Activated CD8-positive, alpha-beta memory T cell treated with anti-CD3 and anti-CD28 coated beads, Interleukin-2, amount 10 ng/mL, durations not matched to agents 7 days and 5 days (primary cell): ENCODE data around the gene EHMT1. TPM values are rescaled to one million over a fixed set of nuclear protein-coding genes. Genes with fewer than 3 reads are reported as not detected.

Source experiments
- ATAC-seq: fragments of 150-1000 bp; cut with Tn5 transposase; one replicate; pipeline ENCODE4 v1.10.0; 2021; ENCODE audit warnings: moderate library complexity
- CTCF ChIA-PET: fragments of 350-600 bp; sonication (Branson Sonifier 250); formaldehyde crosslinking; loops from one replicate; lab custom pipeline; 2021; ENCODE audit warnings: antibody characterized with exemption; lab: Charles Lee
- DNase-seq: peaks from one replicate; pipeline ENCODE4 v3.0.0-alpha.2; 2020
- H3K27ac Mint-ChIP-seq: one replicate; pipeline ENCODE4 v1.8.0; 2021; ENCODE audit warnings: mild to moderate bottlenecking, mixed read lengths
- H3K27me3 Mint-ChIP-seq: one replicate; pipeline ENCODE4 v1.8.0; 2021; ENCODE audit warnings: mixed read lengths
- H3K36me3 Mint-ChIP-seq: one replicate; pipeline ENCODE4 v1.8.0; 2021; ENCODE audit warnings: mild to moderate bottlenecking, mixed read lengths
- H3K4me1 Mint-ChIP-seq: one replicate; pipeline ENCODE4 v1.8.0; 2021; ENCODE audit warnings: mixed read lengths
- H3K4me3 Mint-ChIP-seq: one replicate; pipeline ENCODE4 v1.8.0; 2021; ENCODE audit warnings: mild to moderate bottlenecking, moderate library complexity, mixed read lengths
- H3K9me3 Mint-ChIP-seq: one replicate; pipeline ENCODE4 v1.8.0; 2022; ENCODE audit warnings: low read depth, mixed read lengths
- total RNA-seq, 2 experiments: library from RNA; stranded (reverse); gene quantifications; one replicate each; pipeline ENCODE4 v1.2.3, GENCODE V29; 2021

EHMT1 gene
- total RNA-seq, 2 experiments from 2014 or later, result 99.9 to 130 TPM

DNA sequence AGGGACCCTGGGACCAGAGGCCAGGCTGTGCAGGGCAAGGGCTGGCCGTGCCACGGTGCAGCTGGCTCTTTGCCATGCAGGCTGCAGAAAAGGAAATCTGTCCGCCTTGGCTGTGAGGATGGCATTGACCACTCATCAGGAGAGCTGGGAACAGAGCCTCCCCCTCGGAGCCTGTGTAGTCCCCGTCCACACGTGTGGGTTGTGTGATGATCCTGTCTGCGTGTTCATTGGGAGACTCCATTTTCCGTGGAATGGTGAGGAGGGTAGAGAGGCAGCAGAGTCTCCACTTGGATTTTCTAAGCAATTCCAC lies 47.7 kb downstream of the EHMT1 start:
- Mint-ChIP-seq H3K27me3 (no peaks in the 10 kb centered on the region), H3K9me3 (no peaks in the 10 kb centered on the region), H3K4me3 (no peak overlapping the region), H3K4me1 (peaks cover 4% of the 10 kb centered on the region), H3K27ac (no peak overlapping the region), H3K36me3 (peaks cover 13% of the 10 kb centered on the region)
- CTCF ChIA-PET, result no interaction called here
- no peak for ATAC-seq
- DNase-seq, result no peak

DNA sequence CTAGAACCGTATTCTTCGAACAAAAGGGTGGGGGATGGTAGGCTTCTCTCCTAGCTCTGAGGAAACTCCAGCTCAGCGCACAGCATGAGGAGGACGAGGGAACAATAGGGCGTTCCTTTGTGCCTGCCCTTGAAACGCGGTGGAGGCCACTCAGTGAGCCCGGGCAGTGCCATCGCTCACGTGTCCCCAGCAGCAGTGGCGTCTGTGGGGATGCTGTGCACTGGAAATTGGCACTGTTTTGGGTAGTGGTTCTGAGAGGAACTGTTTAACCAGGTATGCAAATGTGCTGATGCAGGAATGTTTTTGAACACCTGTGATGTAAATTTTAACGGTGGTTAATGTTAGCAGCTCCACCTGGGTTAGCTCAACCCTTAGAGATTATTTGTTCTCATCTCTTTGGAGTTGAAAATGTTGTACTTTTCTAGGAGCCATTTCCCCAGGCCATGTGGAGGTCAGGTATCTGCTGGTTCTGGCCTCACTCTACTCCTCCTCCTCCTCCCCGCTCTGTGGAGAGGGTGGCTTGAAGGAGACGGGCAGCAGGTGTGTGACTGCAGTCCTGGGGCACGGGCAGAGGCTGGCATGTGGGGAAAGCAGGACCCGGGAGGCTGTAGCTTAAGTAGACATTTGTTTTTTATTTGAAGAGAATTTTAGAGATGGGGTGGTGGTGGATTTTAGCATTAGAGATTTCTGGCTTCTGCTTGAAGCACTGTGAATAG lies 48.3 kb downstream of the EHMT1 start:
- H3K27me3 Mint-ChIP-seq, result no peaks in the 10 kb centered on the region
- no peak overlapping the region for H3K4me3 Mint-ChIP-seq
- DNase-seq (no peak), ATAC-seq (no peak)
- H3K9me3 Mint-ChIP-seq, result no peaks in the 10 kb centered on the region
- H3K4me1 Mint-ChIP-seq, result peaks cover 4% of the 10 kb centered on the region
- H3K36me3 Mint-ChIP-seq, result peaks cover 13% of the 10 kb centered on the region
- H3K27ac Mint-ChIP-seq, result no peak overlapping the region
- CTCF ChIA-PET, result interaction anchor here (0.6 kb wide), 1 partner anchor 360 kb away, joined by 3 read pairs; no protein-coding TSS in a partner anchor

DNA sequence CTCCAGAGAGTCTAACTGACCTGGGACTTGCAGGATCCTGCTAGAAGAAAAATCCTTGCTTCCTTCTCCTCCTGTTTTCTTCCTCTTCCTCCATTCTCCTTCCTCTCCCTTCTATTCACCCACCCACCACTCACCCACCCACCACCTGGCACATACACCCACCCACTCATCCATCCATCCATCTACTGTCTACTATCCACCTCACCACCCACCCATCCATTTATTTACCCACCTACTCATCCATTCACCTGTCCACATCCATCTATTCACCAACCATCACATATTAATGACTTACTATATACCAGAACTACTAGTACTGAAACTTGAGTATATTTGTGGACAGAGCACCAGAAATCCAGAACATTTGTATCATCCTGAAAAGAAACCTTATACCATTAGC lies 49.4 kb downstream of the EHMT1 start:
- Mint-ChIP-seq H3K4me3 (no peak overlapping the region), H3K36me3 (peaks cover 10% of the 10 kb centered on the region), H3K4me1 (peaks cover 15% of the 10 kb centered on the region), H3K27ac (no peak overlapping the region), H3K9me3 (no peaks in the 10 kb centered on the region), H3K27me3 (no peaks in the 10 kb centered on the region)
- ATAC-seq, result no peak
- no peak for DNase-seq
- CTCF ChIA-PET, result no interaction called here

DNA sequence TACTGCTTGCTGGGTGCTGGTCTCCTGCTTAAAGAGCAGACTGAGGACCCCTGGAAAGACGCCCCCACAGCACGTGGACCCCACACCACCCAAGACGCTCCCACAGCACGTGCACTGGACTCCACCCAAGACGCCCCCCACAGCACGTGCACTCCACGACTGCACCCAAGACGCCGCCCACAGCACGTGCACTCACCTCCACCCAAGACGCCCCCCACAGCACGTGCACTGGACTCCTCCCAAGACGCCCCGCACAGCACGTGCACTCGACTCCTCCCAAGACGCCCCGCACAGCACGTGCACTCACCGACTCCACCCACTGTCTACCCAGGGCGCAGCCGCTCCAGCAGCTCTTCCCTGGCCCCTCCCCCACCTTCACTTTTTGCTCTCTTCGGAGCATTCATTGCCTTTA lies 50.5 kb downstream of the EHMT1 start:
- H3K36me3 Mint-ChIP-seq, result peaks cover 10% of the 10 kb centered on the region
- H3K4me1 Mint-ChIP-seq, result peaks cover 17% of the 10 kb centered on the region
- ATAC-seq, result no peak
- no peaks in the 10 kb centered on the region for H3K9me3 Mint-ChIP-seq
- CTCF ChIA-PET, result no interaction called here
- no peak overlapping the region for H3K27ac Mint-ChIP-seq
- DNase-seq, result no peak
- no peaks in the 10 kb centered on the region for H3K27me3 Mint-ChIP-seq
- no peak overlapping the region for H3K4me3 Mint-ChIP-seq

DNA sequence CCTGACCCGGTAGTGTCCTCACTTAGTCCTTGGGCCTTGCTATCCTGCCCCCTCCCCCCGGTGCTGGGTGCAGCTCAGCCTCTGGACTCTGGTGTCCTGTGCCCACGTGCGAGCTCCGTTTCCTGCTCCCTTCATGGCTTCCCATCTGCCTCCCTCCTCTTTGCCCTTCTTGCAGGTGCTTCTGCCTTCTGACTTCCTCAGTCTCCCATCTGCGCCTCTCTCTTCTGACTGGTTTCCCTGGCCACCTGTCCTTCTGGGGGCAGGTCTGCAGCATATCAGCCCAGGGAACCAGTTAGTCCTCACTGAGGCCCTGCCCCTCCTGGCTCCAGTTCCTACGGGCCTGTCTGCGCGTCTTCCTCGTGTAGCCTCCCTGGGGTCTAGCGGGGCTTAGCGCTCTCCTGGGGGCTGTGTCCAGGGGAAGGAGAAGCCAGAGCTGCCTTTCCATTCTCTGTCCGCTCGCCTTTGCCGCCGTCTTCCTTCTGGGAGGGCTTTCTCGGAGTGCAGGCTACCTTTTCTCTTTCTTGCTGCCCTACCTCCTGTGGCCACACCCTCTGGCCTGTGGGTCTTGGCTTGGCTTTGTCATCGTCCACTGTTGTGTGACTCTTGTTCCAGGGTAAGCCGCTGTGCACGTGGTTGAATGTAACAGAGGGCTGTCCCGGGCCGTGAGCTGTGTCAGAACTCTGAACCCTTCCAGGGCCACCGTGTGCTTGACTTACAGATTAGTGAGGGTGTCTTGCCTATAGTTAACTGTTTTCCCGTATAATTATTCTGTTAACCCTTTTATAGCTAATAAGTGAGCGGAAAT lies 51.8 kb downstream of the EHMT1 start:
- no peak for ATAC-seq
- peaks cover 13% of the 10 kb centered on the region for H3K36me3 Mint-ChIP-seq
- CTCF ChIA-PET, result no interaction called here
- no peak for DNase-seq
- no peaks in the 10 kb centered on the region for H3K27me3 Mint-ChIP-seq
- H3K9me3 Mint-ChIP-seq, result no peaks in the 10 kb centered on the region
- H3K27ac Mint-ChIP-seq, result no peak overlapping the region
- no peak overlapping the region for H3K4me3 Mint-ChIP-seq
- H3K4me1 Mint-ChIP-seq, result peaks cover 14% of the 10 kb centered on the region

DNA sequence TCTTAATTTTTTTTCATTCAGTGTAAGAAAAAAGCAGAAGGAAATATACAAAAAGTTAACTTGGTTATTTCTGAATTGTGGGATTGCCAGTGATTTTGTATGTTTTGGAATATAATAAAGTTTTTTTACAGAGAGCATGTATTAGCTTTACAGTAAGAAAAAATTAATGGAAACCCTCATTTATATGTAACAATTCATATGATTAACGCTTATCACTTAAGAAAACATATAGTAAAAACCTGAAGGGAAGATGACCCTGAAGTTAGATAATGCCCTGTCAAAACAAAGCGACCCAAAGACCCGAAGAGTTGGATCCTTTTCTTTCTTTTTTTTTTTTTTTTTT lies 52.4 kb downstream of the EHMT1 start:
- DNase-seq (no peak), ATAC-seq (no peak)
- Mint-ChIP-seq H3K4me3 (no peak overlapping the region), H3K4me1 (peaks cover 14% of the 10 kb centered on the region), H3K27ac (no peak overlapping the region), H3K27me3 (no peaks in the 10 kb centered on the region), H3K9me3 (no peaks in the 10 kb centered on the region), H3K36me3 (peaks cover 13% of the 10 kb centered on the region)
- CTCF ChIA-PET, result no interaction called here

DNA sequence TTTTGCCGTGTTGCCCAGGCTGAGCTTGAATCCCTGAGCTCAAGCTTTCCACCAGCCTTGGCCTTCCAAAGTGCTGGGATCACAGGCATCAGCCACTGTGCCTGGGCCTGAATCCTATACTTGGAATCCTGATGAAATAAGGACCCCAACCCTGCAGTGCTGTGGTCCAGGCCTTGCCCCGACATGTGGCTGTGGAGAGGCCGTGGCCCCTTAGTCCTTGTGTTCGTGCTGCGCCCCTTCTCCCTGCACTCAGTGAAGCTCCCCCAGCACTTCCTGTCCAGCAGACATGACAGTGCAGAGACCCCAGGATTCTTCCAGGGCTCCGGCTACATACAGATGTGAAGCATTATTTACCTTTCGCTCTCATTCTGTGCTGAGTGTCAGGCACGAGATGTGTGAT lies 52.9 kb downstream of the EHMT1 start:
- Mint-ChIP-seq H3K36me3 (peaks cover 13% of the 10 kb centered on the region), H3K4me1 (peaks cover 14% of the 10 kb centered on the region), H3K27ac (no peak overlapping the region), H3K9me3 (no peaks in the 10 kb centered on the region), H3K4me3 (no peak overlapping the region), H3K27me3 (no peaks in the 10 kb centered on the region)
- CTCF ChIA-PET, result interaction anchor here (2.0 kb wide), 1 partner anchor 8 kb away, joined by 7 read pairs; no protein-coding TSS in a partner anchor
- no peak for DNase-seq
- ATAC-seq, result no peak

DNA sequence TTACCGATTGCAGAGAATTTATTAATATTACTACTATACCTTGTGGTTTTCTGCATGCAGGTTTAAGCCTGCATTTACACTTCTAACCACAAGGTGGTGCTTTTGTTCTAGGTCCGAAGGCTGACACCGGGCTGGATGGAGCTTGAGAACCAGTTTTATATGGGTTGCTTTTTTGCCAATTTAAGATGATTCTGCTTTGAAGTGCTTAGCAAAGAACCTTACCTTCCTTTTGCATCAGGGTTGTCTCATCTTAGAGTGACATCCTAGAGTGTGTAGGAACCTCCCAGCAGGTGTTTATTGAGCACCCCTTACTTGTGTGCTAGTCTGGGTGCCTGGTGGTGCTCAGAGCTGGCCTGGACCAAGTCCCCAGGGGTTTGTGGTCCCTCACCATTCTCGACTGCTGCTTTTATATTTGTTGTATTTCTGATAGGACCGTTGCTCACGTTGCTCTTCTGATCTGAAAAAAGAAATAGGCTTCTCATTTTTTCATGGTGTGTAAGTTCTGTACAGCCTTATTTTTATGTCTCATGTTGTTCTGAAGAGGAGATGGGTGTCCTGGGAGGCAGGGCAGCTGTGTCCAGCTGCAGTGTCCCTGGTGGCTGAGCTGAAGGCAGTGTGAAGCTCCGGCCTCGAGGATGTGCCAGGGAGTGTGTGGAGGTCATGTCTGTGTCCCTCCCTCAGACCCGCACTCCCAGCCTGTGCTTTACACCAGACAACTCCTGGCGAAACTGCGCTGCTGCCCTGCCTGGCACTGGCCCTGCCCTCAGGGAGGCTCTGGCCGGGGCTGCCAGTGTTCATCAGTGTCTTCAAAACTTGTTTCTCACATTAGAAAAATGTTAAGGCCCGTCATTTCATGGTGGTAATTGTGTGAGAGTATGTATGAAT lies 54.3 kb downstream of the EHMT1 start:
- ATAC-seq (peak; percentile 63), DNase-seq (peak; percentile 57)
- no peaks in the 10 kb centered on the region for H3K9me3 Mint-ChIP-seq
- no peak overlapping the region for H3K4me3 Mint-ChIP-seq
- no peak overlapping the region for H3K27ac Mint-ChIP-seq
- CTCF ChIA-PET, result interaction anchor here (0.6 to 2.0 kb wide), 12 partner anchors 9 to 164 kb away, joined by 3 to 7 read pairs (median 3); no protein-coding TSS in a partner anchor
- H3K27me3 Mint-ChIP-seq, result no peaks in the 10 kb centered on the region
- H3K36me3 Mint-ChIP-seq, result peaks cover 13% of the 10 kb centered on the region
- peaks cover 14% of the 10 kb centered on the region for H3K4me1 Mint-ChIP-seq

DNA sequence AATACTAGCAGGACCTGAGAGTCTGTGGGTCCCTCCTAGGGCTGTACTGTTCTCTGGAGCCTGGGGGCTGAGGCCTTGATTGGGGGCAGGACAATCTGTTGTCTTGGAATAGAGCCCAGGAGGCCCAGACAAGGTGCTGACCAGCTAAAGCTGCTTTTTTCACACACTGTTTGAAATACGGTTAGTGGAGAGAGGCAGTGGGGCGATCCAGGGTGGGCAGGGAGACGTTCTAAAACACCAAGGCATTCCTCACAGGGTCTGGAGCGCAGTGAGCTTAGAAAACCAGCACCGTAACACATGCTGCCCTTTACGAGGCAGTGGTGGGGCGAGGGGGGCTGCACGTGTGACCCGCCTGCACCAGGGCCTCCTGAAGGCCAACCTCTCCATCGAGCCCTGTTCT lies 55.1 kb downstream of the EHMT1 start:
- DNase-seq (no peak), ATAC-seq (no peak)
- peaks cover 14% of the 10 kb centered on the region for H3K4me1 Mint-ChIP-seq
- H3K9me3 Mint-ChIP-seq, result no peaks in the 10 kb centered on the region
- no peak overlapping the region for H3K4me3 Mint-ChIP-seq
- no peak overlapping the region for H3K27ac Mint-ChIP-seq
- CTCF ChIA-PET, result interaction anchor here (2.0 kb wide), 1 partner anchor 10 kb away, joined by 7 read pairs; no protein-coding TSS in a partner anchor
- peaks cover 7% of the 10 kb centered on the region for H3K36me3 Mint-ChIP-seq
- H3K27me3 Mint-ChIP-seq, result no peaks in the 10 kb centered on the region

DNA sequence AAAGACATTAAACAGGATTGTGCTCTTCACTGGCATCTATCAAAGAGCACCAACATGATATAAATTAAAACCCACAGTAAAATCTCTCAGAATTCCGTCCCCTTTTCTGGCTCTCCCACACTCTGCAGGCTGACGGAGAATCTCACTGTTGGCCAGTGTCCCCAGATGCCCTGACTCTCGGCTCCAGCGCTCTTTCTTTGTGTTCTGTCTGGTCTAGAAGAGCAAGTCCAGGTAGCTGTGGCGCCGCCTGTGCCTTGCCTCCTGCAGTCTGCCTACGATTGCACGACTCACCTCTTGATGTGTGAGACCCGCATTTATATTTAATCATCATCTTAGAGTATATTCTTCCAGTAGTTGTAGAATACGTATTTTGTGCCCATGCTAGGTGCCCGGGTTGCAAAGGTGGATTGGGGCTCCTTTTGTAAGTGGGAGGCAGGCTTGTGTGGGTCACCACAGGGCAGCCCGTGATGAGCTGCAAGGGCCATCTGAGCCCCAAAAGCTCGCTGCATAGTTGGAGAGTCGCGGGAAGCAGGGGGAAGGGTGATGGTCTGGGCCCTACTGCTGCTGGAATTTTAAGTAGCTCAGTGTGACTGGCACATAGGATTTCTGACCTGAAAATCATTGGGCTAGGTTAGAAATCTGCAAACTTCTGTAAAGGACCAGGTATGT lies 55.6 kb downstream of the EHMT1 start:
- CTCF ChIA-PET, result no interaction called here
- peaks cover 16% of the 10 kb centered on the region for H3K4me1 Mint-ChIP-seq
- DNase-seq, result no peak
- no peaks in the 10 kb centered on the region for H3K9me3 Mint-ChIP-seq
- H3K27me3 Mint-ChIP-seq, result no peaks in the 10 kb centered on the region
- H3K27ac Mint-ChIP-seq, result no peak overlapping the region
- H3K36me3 Mint-ChIP-seq, result peaks cover 5% of the 10 kb centered on the region
- no peak for ATAC-seq
- H3K4me3 Mint-ChIP-seq, result no peak overlapping the region

DNA sequence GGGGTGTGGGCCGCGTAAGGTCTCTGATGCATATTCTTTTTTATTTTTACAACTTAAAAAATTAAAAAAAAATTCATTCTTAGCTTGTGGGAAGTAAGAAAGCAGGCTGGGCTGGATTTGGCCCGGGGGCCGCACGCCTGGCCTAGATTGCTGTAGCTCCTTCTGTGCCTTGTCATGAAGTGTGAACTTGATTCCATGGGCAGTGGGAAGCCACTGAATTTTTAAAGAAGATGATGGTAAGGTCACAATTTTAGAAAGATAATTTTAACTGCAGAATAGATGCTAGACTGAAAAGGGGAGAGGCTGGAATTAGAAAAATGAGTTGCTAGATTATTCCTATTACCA lies 56.1 kb downstream of the EHMT1 start:
- Mint-ChIP-seq H3K9me3 (no peaks in the 10 kb centered on the region), H3K4me3 (no peak overlapping the region), H3K27ac (no peak overlapping the region), H3K27me3 (no peaks in the 10 kb centered on the region), H3K4me1 (peaks cover 16% of the 10 kb centered on the region), H3K36me3 (peaks cover 5% of the 10 kb centered on the region)
- ATAC-seq, result no peak
- CTCF ChIA-PET, result no interaction called here
- no peak for DNase-seq

DNA sequence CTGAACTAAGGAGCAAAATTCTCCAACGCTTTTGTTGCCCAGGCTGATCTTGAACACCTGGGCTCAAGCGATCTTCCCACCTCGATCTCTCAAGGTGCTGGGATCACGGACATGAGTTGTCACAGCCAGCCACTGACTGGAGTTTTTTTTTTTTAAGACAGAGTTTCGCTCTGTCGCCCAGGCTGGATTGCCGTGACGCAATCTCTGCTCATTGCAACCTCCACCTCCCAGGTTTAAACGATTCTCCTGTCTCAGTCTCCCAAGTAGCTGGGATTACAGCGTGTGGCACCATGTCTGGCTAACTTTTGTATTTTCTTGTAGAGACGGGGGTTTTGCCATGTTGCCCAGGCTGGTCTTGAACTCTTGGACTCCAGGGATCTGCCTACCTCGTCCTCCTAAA lies 58.2 kb downstream of the EHMT1 start:
- no peak overlapping the region for H3K4me3 Mint-ChIP-seq
- H3K36me3 Mint-ChIP-seq, result peaks cover 5% of the 10 kb centered on the region
- CTCF ChIA-PET, result no interaction called here
- DNase-seq, result no peak
- no peaks in the 10 kb centered on the region for H3K27me3 Mint-ChIP-seq
- H3K4me1 Mint-ChIP-seq, result peaks cover 14% of the 10 kb centered on the region
- no peak for ATAC-seq
- H3K9me3 Mint-ChIP-seq, result no peaks in the 10 kb centered on the region
- no peak overlapping the region for H3K27ac Mint-ChIP-seq

DNA sequence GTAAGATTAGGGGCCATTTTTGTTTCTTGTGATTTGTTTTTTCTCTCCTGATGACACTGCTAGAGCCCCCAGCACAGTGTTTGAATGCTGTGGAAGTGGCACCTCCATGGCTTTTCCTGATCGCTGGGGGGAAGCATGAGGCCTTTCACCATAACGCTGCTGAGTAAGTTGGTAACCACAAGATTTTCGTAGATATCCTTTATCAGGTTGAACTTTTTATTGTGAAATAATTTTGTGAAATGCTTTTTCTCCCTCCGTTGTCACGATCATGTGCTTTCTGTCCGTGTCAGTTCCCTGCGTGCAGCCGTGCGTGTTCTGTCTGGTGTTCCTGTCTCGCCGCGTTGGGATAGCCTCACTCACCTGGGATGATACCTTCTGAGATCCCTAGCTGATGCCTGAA lies 59.4 kb downstream of the EHMT1 start:
- ATAC-seq (no peak), DNase-seq (no peak)
- CTCF ChIA-PET, result no interaction called here
- H3K27me3 Mint-ChIP-seq, result no peaks in the 10 kb centered on the region
- peaks cover 5% of the 10 kb centered on the region for H3K36me3 Mint-ChIP-seq
- no peak overlapping the region for H3K27ac Mint-ChIP-seq
- no peaks in the 10 kb centered on the region for H3K9me3 Mint-ChIP-seq
- H3K4me1 Mint-ChIP-seq, result peaks cover 4% of the 10 kb centered on the region
- no peak overlapping the region for H3K4me3 Mint-ChIP-seq
